Fibroblast of the conjunctiva (primary cell): ENCODE measurements around the gene DYNC2H1.

Experiments
- DNase-seq: peaks from one replicate; pipeline ENCODE4 v3.0.0-alpha.2; 2010; ENCODE audit warnings: low read depth

DYNC2H1 gene, protein sequence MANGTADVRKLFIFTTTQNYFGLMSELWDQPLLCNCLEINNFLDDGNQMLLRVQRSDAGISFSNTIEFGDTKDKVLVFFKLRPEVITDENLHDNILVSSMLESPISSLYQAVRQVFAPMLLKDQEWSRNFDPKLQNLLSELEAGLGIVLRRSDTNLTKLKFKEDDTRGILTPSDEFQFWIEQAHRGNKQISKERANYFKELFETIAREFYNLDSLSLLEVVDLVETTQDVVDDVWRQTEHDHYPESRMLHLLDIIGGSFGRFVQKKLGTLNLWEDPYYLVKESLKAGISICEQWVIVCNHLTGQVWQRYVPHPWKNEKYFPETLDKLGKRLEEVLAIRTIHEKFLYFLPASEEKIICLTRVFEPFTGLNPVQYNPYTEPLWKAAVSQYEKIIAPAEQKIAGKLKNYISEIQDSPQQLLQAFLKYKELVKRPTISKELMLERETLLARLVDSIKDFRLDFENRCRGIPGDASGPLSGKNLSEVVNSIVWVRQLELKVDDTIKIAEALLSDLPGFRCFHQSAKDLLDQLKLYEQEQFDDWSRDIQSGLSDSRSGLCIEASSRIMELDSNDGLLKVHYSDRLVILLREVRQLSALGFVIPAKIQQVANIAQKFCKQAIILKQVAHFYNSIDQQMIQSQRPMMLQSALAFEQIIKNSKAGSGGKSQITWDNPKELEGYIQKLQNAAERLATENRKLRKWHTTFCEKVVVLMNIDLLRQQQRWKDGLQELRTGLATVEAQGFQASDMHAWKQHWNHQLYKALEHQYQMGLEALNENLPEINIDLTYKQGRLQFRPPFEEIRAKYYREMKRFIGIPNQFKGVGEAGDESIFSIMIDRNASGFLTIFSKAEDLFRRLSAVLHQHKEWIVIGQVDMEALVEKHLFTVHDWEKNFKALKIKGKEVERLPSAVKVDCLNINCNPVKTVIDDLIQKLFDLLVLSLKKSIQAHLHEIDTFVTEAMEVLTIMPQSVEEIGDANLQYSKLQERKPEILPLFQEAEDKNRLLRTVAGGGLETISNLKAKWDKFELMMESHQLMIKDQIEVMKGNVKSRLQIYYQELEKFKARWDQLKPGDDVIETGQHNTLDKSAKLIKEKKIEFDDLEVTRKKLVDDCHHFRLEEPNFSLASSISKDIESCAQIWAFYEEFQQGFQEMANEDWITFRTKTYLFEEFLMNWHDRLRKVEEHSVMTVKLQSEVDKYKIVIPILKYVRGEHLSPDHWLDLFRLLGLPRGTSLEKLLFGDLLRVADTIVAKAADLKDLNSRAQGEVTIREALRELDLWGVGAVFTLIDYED (N-terminal part only)

DNA sequence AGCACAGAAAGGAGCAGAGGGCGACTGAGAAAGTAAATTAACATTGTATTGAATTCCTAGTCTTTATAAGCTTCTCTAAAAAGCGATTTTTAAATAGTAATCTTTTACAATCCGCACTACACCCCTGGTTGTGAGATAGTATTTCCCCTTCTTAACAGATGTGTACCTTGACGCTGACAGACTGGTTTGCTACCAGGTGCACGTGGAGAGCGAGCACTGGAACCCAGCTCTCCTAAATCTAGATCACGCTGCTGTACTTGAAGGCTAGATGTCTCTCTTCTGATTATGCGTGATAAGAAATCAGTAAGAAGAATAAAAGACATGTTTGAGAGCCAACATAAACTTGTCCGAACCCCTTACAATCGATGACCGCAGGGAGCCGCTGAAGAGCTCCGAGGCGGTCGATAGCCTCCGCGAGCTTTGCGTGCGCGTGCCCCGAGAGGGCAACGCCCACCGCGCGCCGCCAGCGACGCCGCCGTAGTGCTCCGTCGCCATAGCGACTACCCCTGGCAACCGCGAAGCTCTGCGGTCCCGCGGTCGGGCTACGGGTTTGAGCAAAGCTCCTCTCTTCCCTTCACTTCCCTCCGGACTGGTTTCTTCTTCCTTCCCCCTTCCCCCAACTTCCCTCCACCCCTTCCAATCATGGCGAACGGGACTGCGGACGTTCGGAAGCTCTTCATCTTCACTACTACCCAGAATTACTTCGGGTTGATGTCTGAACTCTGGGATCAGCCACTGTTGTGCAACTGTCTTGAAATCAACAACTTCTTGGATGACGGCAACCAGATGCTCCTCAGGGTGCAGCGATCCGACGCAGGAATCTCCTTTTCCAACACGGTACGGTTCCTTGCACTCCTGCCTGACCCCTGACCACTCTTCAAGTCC, at the start of gene DYNC2H1:
DYNC2H1 (plus strand) TSS at position 494 of the 885 bp plus-strand sequence; CDS start at position 643, 149 bp downstream.
- DNase-seq, result peak; percentile 89

DNA sequence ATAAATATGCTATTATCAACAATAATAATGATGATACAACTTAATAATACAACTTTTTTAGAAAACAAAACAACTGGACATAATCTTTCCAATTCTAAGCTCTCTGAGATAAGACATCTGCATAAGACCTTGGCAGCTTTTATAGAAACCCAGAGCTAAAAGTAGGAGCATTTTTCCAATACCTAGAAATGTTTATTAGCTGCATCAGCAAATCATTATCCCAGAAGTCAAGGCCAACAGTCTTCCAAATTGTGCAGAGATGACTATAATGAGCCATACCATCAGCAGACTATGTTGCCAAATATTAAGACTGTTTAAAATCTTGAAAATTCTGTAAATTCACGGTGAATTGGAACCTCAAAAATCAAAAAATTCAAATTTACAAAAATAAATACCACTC, 47.6 kb upstream of the DYNC2H1 start:
- DNase-seq, result no peak

DNA sequence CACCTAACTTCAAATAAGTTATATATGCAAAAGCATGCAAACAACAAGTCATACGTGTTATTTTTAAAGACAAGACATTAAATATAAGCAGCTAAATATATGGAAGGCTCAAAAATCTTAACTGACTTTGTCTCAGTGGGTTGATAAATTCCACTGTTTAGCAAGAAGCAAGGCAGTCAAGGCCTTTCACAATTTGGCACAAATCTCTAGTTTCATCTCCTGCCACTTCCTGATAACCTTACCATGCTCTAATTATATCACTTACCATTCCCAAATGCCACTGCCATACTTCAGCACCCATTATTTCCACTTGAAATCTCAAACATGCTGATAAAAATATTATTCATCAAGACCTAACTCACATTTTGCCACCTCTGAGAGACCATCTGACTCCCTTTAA, 42.1 kb upstream of the DYNC2H1 start:
- no peak for DNase-seq

DNA sequence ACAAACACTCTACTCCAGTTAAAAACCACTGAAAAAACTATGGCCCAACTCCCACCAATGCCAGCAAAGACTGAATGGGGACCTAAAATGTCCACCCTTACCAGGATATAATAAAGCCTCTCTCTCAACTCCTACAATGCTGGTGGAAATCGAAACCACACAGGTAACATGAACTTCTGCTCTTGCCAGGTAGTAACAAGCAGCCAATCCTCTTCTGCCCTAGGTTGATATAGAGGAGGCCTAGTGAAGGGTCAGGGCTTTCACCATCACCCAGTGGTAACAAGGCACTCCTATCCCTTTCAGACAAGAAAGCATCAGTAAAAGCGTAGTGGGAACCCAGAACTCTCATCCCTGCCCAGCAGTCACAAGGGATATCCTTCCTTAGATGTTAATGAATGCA, 39.9 kb upstream of the DYNC2H1 start:
- no peak for DNase-seq

DNA sequence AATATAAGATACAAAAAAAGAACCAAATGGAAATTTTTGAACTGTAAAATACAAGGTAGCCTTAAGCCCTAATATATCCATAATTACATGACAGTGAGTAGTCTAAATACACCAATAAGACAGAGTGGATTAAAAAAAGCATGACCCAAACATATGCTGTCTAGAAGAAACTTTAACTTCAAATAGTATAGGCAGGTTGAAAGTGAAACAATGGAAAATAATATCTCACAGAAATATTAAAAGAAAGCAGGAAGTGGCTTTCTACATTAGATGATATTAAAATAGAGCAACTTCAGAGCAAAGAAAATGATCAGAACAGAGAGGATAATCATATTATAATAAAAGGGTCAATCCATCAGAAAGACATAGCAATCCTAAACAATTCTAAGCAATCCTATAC, 39.1 kb upstream of the DYNC2H1 start:
- no peak for DNase-seq

DNA sequence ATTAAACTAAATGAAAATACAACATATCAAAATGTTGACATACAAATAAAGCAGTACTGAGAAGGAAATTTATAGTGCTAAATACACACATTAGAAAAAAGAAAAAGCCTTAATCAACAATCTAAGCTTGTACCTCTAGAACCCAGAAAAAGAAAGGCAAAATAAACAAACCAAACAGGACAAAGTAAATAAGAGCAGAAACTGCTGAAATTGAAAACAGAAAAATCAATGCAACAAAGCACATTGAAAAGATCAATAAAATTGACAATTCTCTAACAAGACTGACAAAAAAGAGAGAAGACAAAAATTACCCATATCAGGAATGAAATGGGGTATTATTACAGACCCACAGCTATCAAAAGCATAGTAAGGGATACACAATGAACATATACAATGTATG, 38.2 kb upstream of the DYNC2H1 start:
- no peak for DNase-seq

DNA sequence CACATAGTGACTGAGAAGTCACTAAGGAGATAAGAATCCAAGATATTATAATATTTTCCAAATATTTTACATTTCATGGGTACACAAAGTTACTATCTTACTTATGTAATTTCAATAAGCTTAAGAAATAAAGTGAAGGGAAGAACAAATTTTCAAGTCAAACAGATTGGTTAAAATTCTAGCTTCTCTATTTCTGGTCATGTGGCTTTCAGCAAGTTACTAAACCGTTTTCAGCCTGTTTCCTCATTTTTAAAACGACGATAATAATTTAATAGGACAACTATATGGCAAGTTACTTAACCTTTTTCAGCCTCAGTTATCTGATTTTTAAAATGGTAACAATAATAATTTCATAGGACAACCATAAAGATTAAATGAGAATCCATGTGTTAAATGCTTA, 32.9 kb upstream of the DYNC2H1 start:
- DNase-seq, result no peak

DNA sequence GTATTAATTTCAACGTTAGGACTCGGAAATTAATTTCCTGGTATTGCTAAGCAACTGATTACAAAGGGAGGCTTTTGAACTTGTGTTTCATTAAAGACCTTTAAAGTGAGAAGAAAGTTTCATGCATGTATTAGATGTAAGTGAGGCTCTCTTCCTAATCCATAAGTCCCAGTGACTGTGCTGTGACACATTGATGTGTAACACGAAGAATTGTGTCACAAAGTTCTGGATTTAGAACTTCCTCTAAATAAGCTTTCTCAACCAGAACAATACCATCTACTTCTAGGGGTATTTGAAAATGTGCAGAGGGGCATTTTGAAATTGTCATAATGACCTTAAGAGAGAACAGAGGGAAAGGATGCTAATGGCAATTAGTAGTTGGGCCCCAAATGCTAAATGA, 31.7 kb upstream of the DYNC2H1 start:
- DNase-seq, result no peak

DNA sequence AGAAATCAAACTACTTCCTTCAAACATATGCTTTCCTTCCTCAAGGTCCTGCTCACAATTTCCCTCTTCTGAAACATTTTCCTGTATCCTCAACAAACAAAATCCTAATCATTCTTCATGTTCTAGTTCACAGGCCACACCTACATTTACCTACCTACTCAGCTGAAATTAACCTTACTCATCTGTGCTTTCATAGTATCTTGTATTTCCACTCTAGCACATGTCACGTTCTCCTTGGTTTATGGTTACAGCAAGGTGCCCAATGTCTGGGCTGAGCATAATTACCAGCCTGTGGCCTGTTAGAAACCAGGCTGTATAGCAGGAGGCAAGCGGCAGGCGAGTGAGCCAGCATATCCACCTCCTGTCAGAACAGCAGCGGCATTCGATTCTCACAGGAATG, 30.5 kb upstream of the DYNC2H1 start:
- no peak for DNase-seq

DNA sequence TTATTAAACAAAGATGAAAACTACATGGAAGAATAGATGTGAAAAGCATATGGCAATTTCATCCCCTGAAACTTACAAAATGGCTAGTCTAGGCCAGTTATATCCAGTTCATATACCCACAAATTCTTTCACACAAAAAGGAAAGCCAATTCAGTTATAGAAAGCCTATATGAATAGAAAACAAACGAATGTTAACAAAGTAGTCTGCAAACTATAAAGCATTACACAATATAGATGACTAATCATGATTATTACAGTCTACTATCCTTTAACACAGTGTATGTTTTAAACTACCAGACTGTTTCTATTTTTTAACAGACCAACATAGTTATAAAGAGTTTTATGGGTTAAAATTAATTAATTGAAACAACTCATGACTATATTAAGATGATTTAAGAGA, 29.4 kb upstream of the DYNC2H1 start:
- no peak for DNase-seq

DNA sequence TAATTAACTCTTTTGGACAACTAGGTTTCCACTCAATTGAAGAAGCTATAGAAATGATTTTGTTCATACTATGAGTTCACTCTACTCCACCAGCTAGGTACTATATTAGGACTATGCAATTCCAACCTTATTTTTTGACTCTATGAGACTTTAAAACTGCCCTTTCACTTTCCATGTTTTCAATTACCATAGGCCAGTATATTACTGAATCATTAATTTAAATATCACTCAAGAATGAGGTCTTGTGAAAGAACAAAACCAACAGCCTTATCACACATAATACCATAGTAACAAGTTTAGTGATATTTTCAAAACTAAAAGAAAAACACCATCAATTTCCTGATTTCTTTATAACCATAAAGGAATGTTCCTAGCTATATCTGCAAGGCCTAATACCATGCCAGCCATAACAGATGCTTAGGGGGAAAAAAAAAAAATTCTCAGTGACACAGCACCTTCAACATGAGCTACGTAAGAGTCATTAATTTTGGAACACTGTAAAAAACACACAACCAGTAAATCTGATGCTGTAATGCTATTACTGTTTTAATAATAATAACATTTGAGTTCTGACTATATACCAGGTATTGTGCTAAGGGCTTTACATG, 23.4 kb upstream of the DYNC2H1 start:
- no peak for DNase-seq

DNA sequence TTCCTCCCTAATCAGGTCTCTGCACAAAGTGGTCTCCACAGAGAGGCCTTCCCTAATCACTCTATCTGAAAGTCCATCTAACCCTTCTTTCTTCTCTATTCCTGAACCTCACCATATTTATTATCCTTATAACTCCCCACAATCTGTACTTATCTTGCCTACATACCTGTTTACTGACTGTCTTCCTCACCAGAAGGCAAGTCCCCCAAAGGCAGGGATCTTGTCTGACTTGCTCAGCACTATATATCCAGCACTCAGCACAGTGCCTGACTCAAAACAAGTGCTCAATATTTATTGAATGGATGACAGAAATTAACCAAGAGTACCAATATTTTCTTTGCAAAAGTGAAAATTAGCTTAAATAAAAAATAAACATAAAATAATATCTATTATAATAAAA, 22.8 kb upstream of the DYNC2H1 start:
- DNase-seq, result no peak

DNA sequence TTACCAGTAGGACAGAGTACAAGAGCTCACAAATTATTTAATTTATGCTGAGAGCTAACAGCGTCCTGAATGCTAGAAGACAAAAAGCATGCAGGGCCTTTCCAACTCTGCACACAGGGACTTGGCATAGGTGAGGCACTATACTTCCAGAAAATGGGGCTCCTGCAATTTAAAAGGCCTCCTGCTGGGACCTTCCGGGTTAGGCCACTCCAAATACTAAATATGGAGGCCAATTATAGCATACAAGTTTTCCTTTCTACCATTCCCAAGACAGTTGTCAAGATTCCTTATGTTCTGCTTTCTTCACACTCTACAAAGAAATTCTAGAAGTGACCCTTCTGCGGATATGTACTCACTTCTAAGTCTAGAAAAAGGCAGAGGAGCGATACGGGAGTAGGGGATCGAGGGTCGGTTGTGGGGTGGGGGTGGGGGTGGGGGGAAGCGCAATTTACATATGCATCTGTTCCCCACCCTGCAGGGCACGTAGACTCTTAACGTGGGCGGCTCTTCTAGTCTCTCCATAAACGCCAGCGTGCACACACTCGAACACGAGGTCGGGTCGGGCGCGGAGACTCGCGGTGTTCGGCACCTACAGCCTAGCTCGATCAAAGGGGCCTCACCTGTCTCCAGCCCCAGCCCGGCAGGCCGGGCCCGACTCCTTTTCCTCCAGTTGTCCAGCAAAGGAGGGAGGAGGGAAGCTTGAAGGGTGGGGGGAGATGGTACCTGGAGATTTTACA, 18.0 kb upstream of the DYNC2H1 start:
- DNase-seq, result no peak

DNA sequence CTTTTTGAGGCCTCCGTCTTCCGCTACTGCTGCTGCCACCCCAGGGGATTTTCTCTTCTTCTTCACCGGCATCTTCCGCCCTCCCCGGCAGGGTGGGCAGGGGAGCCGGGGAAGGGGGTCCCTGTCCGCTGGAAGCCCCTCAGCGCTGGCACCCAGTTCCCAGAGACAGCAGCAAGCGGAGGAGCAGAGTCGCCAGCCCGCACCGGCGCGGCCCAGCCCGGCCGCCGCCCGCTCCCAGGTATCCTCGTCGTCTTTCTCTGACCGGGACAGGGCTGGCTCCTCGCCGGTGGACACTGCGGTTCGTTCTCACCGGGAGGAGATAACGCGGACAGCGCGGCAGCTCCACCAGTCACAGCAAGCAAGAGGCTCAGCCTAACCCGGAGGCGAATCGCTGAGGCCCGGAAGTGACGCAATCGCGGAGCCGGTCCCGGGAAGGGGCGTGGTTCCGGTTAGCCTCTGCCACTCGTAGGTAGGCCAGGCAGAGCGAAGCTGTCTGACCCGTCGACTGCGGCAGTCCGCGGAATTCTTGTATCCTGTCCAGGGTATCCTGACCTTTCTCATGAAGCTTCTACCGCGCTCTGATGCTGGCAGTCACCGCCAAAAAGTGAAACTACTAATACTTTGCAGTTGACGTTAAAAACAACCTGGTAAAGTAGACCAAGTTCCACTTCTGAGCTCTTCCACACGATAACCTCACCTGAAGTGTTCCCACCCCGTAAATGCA, 17.3 kb upstream of the DYNC2H1 start, which contains the start of gene DCUN1D5:
DCUN1D5 (minus strand) TSS at position 360 of the 724 bp plus-strand sequence; CDS start at position 72, 288 bp downstream.
- DNase-seq, result peak; percentile 90

DNA sequence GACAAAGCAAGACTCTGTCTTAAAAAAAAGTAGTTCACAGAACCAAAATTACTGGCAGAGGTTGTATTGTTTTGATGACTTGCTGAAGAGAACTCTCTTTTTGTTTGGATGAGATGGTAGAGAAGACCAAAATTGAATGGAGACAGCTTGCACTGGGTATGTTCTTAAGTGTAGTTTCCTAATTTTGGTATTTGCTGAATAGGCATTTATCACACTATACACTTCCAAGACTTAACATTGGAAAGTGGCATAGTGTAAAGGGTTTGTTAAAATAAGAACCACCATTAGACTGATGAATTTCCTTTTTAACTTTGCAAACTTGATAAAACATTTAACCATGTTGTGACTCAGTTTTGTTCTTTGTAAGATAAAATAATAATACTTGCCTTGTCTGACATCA, 11.9 kb upstream of the DYNC2H1 start:
- DNase-seq, result no peak

DNA sequence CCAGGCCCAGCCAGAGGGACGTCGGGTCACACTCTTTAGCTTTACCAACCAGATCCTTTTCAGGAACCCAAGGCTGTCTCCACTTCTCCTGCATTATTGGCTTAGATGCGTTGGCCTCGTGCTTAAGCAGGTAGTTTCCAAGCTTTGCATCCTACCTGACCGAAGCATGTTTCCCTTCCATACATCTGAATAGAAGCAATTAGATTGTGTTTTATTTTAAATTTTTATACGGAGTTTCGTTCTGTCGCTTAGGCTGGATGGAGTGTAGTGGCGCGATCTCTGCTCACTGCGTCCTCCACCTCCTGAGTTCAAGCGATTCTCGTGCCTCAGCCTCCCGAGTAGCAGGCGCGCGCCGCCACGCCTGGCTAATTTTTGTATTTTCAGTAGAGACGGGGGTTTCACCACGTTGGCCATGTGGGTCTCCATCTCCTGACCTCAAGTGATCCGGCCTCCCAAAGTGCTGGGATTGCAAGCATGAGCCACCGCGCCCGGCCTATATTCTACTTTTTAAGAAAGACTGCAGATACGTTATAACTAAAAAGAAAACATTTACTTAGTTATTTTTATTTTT, 677 bp downstream of the DYNC2H1 start:
- no peak for DNase-seq

DNA sequence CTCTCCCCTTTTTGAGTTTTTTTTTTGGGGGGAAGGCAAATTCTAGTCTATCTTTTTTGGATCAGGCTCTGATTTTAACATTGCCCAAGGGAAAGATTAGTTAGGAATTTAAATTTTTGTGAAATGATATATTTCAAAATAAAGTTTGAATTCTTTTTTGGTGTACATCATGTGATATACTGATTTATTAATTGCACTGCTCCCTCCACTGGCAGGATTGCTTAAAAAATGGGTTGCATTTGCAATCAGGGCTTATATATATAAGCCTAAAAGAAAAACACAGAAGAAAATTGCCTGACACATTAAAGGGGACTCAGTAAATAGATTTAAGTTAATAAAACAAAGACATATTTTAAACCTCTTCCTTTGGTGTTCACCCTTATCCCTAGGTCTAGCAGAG, 1.2 kb downstream of the DYNC2H1 start:
- DNase-seq, result peak; percentile 40

DNA sequence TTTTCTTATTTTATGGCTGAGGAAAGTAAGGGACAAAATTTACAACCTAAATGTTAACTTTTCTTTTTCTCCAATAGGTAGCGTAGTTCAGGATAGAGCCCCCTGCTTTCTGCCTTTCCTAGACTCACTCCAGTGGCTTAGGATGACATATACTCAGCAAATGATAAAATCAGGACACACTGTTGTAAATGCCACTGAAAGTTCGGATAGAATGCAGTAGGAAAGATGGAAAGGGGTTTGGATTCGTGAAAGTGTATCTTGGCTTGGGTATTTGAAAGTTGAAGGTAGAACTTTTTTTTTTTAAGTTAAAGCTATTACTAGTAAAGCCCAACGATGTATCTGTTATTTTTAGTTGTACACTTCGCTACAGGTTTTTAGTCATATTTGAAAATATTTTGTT, 2.2 kb downstream of the DYNC2H1 start:
- no peak for DNase-seq

DNA sequence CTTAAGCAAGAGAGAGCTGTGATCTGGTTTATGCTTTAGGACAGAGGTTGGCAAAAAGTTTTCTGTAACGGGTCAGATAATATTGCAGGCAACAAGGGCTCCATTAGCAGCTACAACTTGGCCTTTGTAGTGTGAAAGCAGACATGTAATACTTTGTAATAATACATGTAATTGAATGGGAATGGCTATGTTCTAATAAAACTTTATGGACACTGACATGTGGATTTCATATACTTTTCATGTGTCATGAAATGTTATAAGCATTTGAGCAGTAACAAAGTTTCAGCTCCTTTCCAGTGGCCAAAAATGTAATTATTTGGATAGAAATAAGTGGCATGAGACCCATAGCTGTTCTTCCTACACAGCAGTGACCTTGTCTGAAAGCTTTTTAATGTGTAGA, 3.1 kb downstream of the DYNC2H1 start:
- no peak for DNase-seq
